GM12872 (cell line): ENCODE data around the gene MEI1.

ENCODE experiments used
- CTCF ChIP-seq: IDR thresholded peaks from 3 replicates; pipeline ENCODE4 v1.5.1; 2011; ENCODE audit warnings: low read depth, mild to moderate bottlenecking, low read length, moderate library complexity; ENCODE audit not compliant: insufficient read depth

MEI1 gene

GRCh38 chr22:41826430-41827383 lies 127.4 kb downstream of the MEI1 start:
- no peak for TF ChIP-seq CTCF

GRCh38 chr22:41827671-41828070 lies 128.4 kb downstream of the MEI1 start:
- TF ChIP-seq CTCF, result no peak

GRCh38 chr22:41828516-41828915 lies 129.2 kb downstream of the MEI1 start:
- TF ChIP-seq CTCF, result no peak

GRCh38 chr22:41830174-41830573 lies 130.9 kb downstream of the MEI1 start:
- TF ChIP-seq CTCF, result no peak

- no peak for TF ChIP-seq CTCF
These were observed 132.1 kb downstream of the MEI1 start for GRCh38 chr22:41831383-41831782.

GRCh38 chr22:41831828-41832552 lies 132.7 kb downstream of the MEI1 start:
- TF ChIP-seq CTCF, result no peak

GRCh38 chr22:41832553-41833368 lies 133.5 kb downstream of the MEI1 start, which contains the start of gene SREBF2:
Gene SREBF2 (plus strand): TSS chr22:41833105. CDS start chr22:41833271, 166 bp downstream.
- TF ChIP-seq CTCF, result 0 out of 3 replicates have a peak, but pooled peaks have one; percentile 7
